HG02938 (cell line): Measurements from ENCODE around the gene KLF13.

Experiments used
- ATAC-seq: cut with Tn5 transposase; IDR thresholded peaks from one replicate; pipeline ENCODE4 v1.9.1; 2021; ENCODE audit warnings: mild to moderate bottlenecking, moderate library complexity; ENCODE audit not compliant: unreplicated experiment

Gene KLF13

DNA sequence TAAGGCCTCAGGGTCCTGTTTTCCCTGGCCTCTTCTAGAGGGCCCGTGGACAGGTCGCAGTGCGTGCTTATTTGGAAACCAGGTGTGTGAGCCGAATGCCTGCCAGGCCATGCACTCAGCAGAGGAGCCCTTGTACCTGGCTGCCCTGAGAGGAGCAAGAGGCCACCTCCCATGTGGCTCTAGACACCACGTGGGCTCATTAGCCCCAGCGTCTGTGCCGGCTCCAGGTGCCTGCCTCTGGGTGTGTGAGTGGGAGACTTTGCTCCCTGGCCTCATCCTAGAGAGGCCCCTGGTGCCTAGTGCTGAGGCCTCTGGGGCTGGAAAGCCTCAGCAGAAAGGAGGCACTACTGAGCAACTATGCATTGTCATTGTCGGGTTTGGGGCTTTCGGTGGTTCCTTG, 50.4 kb downstream of the KLF13 start:
- no peak for ATAC-seq

DNA sequence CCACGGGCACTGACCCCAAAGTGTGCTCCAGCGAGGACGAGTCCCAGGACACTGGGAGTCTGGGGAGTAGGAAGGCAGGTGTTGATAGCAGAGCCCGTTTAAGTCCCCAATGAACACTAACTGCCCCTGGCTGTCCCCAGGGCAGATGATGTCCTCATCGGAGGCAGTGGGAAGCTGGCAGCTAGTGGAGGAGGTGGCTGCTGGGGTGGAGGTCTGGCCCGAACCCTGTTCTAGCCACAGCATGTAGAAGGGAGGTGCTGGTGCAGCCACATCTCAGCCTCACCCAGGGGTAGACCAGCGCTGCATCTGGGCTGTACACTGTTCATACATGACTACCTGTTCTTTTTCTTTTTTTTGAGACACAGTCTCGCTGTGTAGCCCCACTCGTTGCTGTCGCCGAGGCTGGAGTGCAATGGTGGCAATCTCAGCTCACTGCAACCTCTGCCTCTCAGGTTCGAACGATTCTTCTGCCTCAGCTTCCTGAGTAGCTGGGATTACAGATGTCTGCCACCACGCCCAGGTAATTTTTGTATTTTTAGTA, 51.8 kb downstream of the KLF13 start:
- no peak for ATAC-seq

DNA sequence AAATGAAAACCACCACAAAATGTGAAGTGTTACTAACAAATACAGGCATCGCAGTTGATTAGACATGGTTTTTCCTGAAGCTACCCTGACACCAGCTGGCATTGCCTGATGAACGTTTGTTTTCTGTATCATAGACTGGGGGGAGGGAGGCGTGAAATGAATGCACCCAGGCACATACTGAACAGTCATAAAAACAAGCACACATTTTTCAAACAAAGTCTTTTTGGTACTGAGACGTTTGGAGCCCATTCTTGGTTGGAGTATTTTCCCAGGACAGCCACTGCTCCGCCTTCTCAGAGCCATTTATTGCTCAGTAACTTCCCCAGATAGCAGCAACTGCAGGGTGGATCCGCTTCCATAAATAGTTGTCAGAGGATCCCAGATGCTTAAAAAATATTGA, 52.4 kb downstream of the KLF13 start:
- ATAC-seq, result no peak

DNA sequence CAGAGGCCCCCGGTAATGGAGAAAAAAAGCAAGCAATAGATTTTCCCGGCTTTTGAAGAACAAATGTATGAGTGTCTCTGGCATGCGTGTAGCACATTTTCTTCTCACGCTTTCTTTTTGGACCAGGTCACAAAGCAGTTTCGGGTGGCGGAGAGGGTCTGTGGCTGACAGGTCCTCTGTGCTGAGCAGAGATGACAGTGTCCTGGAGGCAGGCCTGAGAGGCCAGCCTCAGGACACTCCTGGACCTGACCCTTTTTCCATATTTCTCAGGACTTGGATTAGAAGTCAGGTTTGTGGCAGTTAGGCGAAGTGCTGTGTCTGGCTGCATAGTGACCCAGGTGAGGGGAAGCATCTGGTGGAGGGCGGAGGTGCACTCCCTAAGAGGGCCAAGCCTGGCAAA, 52.9 kb downstream of the KLF13 start:
- ATAC-seq, result no peak

DNA sequence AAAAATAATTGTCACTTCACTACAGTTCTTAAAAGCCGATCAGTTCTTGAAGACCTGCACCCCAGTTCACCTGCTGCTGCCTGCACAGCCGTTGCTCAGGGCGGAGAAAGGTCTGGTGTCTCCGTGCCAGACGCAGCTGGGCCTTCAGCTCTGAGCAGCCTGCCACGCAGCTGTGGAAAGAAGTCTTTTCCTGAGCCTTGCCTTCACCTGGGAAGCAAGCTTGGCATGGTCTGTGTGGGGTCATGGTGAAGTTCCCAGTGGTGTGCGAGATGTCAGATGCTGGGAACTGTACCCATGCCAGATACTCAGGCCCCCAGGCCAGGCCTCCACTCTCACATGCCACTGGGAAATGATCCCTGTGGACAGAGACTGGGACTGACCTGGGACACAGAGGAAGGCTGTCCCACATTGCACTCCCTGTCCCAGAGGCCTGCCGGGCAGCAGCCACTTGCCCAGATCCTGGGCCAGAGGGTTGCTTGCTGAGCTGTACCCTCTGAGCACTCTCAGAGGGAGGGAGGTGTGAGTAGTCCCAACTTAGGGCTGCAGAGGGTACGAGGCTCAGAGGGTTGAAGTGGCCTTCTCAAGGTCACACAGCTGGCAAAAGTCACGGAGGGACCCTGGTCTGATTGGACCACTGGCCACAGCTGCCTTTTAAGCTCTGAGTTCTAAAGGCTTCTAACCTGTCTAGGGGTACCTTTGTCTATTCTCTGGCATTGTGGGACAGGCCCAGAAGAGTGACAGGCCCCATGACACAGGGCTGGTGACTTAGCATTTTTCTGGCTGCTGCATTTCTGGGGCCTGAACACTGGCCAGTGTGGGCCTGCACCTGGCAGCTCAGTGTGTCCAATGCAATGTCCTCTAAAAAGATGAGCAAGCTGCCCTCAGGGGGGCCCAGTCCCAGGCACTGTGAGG, 55.4 kb downstream of the KLF13 start:
- no peak for ATAC-seq

DNA sequence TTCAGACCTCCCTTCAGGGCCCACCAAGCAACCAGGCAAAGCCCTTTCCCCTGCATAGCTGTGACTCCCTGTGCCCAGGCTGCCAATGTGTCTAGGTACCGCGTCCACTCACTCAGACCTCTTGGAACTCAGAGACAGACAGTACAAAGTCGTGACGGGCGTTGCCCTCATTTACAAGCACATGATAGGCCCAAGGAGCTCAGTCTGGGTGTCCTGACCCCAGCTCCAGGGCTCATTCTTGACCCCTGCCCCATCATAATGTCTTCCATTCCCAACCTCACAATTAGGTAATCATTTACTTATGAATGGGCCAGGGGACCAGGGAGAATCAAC, 56.0 kb downstream of the KLF13 start:
- ATAC-seq, result no peak

DNA sequence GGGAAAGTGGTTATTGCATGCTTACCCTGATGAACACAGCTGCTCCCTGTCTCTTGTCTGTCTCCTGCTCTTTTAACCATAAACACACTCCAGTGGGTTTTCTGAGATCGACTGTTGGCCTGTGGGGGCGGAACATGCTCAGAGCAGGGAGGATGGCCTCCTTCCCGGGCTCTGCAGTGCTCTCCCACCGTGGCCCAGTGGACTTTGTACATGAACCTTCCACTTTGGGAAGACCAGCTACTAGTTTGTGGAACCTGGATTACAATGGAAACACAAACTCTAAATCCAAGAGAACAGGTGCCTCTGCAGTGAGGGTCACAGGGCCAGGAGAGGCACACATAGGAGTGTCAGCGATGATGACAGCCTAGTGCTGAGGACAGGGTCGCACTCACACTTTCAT, 56.5 kb downstream of the KLF13 start:
- no peak for ATAC-seq

DNA sequence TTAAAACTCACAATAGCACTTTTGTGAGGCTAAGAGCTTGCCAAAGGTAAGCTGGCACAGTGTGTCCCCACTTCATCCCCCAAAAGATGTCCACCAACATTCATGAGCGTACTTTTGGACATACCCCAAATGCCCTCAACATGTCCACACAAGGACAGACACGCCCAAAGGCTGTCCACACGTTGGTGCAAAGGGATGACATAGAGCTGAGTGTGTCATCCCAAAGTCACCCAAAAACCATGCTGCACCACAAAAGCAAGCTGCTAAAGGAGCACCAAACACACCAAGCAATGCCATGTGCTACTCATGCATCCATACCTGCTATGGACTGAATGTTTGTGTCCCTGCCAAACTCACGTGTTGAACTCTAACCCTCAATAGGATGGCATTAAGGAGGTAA, 57.9 kb downstream of the KLF13 start:
- ATAC-seq, result no peak

DNA sequence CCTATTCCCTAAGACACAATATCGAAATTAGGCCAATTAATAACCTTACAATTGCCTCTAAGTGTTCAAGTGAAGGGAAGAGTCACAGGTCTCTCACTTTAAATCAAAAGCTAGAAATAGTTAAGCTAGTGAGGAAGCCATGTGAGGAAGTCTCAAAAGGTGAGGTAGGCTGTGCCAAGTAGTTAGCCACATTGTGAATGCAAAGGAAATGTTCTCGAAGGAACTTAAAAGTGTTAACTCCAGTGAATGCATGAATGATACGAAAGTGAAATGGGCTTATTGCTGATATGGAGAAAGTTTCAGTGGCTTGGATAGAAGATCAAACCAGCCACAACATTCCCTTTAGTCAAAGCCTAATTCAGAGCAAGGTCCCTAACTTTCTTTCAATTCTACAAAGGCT, 59.1 kb downstream of the KLF13 start:
- no peak for ATAC-seq

DNA sequence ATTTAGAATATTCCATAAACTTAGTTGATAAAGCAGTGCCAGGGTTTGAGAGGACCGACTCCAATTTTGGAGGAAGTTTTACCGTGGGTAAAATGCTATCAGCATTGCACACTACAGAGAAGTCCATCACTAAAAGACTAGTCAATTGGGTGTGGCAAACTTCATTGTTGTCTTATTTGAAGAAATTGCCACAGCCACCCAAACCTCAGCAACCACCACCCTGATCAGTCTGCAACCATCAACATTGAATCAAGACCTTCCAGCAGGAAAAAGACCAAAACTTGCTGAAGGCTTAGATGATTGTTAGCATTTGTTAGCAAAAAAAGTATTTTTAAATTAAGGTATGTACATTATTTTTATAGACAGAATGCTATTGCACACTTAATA, 60.5 kb downstream of the KLF13 start:
- no peak for ATAC-seq

DNA sequence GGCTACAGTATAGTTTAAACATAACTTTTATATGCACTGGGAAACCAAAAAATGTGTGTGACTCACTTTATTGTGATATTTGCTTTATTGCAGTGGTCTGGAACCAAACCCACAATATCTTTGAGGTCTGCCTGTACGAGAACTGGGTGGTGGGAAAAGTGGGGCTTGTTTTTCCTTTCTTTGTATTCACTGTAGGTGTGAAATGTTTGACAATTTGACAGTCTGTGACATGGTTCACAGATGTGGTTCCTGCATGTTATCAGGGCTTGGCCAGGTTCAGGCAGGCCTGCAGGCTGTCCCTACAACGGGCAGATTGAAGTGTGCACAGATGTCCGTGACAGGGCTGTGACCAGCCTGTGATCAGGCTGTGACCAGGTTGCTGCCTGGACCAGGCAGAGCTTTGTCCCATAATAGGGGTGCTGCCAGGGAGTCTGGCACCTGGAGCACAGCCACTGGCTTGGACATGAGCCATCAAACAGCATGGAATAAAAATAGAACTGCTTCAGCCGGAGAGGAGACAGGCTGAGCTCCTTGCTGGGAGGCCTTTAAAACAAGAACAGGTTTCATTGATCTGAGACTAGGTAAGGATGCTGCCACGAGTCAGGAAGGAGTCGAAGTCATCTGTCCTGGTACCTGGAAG, 61.0 kb downstream of the KLF13 start:
- no peak for ATAC-seq

DNA sequence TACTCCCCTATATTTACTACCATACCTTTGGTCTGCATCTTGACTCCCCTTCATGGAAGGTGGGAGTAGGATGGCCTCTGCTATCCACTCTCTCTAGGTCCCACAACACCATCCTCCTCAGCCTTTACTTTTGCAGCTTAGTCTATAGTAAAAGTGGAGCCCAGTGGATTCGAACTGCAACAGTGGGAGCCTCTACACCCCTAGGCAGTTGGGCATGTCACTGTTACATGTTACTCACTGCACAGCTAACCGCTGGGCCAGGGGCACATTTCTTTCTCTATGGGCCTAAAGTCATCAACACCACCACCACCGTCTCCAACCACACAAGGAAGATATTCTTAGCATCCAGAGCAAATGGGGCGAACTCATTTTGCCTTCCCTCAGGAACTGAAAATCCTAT, 62.9 kb downstream of the KLF13 start:
- ATAC-seq, result no peak

DNA sequence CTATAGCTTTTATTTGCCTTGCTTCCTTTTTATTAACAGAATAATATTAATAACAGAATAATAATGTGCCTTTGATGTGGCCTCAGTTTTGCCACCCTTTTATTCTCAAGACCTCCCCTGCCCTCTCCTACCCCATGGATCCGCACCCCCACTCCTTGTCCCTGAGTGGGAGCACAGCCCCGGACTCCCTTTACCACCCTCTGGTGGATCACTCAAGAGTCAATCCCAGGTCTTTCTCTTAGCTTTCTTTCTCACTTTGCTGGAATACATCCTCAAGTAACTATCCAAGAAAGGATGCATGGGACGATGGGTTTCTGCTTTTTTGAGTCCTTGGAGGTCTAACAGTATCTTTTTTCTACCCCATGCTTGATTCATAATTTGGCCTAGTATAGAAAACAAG, 63.4 kb downstream of the KLF13 start:
- ATAC-seq, result no peak

DNA sequence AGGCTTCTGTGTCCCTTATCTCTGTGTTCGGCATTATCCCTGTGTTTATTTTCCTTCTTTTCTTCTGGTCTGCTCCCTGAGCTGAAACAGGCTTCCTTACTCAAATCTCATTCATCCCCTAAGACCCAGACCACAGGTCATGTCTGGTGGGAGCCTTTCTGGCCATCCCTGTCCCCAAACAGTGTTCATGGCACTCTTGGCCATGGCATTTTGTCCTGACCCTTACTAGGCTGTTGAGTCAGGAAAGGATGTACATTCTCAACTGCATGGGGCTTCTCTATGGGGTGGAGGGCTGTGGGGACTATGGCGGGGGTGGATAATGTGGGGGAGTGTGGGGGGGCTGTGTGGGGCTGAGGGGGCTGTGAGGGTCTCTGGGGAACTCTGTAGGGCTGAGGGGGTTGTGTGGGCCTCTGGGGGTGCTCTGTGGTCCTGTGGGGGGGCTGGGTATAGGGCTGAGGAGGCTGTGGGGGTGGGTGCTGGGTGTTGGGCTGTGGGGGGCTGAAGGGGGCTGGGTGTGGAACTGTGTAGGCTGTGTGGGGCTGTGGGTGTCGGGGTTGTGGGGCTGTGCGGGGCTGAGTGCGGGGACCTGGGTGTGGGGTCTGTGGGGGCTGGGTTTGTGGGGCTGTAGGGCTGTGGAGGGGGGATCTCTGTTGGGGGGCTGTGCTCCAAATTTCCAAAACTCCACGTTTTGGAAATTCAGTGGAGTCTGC, 64.3 kb downstream of the KLF13 start:
- ATAC-seq, result no peak

DNA sequence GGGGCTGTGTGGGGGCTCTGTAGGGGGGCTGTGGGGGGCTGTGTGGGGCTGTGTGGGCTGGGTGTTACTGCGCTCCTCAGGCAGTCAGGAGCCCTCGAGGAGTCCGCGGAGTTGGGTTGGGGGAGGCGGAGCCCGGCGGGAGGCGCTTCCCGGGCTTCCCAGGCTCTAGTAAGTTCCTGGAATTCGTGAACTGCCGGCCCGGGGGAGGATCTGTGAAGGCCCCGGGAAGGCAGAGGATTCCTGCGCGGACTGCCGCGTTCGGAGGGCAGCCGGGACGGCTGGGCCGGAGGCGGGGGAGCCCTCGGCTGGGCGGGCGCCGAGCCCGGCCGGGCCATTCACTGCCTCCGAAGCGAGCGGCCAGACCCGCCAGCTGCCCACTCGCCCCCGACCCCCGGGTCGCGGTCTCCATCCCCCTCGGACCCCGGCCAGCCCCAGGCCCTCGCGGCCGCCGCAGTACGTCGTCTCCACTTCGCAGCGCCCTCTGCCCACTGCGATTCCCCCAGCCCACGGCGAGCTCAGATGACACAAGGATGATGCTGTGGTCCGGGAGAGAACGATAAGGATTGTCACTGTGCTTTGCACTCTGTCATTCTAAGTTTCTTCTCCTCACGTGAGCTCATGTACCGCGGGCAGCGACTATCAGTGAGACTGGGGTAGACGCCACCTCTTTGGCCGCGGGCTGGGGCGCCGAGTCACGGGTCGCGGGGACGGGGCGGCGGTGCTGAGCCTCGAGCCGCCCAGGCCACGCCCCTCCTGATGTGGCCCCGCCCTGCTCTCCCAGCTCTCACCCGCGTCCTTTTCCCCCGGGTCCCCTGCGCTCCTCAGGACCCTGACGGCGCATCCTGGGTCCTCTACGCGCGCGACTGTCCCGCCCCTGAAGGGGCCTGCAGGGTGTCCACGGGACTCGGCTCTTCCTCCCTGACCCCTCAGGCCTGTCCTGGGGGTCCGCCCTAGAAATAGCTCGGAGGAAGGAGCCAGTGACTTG, 65.3 kb downstream of the KLF13 start:
- peak; percentile 81 for ATAC-seq

DNA sequence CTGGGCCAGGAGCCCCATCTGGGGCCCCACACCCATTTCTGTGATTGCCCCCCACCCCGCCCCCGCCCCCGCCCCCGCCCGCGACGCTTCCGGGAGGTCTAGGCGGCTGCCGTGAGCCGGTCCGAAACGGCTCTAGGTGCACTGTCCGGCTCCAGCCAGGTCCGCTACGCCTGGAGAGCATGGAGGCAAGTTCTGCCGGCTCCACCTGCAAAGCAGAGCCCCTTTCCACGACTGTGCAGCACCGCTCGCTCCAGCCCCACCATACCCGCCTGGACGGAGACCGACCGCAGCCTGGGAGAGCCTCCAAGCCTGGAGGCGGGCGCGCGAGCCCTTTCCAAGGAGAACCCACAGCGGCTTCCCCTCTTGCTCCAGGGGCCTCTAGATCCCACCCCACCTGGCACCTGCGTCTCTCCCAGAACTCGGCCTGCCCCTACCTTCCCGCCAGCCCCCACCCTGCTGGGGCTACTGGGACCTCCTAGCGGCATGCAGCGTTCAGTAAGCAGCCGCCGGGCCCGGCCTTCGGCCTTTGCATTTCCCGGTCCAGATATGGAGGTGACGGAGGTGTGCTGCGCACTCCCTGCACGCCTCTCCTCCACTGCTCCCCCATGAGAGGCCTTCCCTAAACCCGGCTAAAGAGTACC, 66.2 kb downstream of the KLF13 start:
- ATAC-seq, result peak; percentile 35

DNA sequence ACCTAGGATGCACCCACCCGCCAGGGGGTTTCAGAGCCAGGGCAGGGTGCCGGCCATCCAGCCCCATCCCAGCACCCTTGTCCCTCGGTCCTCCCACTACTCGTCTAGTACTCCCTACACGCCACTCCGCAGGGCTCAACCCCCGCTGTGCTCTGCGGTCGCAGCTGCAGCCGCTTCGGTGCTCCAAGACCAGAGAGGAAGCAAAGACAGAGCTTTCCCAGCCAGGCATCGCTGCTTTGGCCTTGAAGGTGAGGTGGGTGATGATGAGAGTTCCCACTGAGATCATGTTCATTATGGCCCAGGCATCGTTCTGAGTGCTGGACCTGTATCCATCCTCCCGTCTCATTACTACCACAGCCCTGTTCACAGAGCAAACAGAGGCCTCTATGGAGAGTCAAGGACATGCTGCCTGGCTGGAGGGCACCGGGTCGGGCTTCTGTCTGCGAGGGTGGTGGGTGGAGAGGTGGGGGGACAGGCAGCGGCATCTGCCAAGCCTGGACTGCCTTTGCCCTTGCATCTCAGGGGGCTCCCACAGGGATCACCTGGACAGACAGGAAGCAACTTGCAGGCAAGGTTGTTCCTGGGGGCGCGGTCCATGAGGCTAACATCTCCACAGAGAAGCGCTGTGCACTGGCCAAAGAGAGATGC, 66.9 kb downstream of the KLF13 start:
- ATAC-seq, result no peak

DNA sequence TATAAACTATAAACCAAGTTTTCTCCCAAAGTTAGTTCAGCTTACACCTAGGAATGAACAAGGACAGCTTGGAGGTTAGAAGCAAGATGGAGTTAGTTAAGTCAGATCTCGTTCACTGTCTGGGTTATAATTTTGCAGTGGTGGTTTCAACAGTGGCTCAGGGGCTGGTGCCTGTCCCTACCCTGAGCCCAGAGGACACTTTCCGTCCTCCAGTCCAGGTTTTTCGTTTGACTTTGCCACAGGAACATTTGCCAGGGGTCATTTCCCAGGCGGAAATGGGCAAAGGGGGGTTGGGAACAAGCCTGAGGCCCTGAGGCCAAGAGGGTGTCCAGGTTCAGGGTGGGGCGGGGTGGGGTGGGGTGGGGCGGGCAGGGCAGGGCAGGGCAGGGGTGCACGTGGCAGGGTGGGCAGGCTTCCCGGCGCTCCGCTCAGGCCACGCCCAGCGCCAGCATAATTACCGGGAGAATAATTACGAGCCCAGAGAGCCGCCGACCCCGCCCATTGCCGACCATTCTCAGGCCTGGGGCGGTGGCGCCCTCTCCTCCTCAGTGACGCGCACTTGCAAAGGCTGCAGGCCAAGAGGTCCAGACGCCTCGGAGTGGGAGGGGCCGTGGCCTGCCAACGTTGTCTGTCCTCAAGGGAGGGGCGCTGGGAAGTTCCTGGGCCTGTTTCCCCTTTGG, 70.4 kb downstream of the KLF13 start:
- ATAC-seq, result no peak
